Right lobe of liver (tissue), 6 donors: ENCODE results near the gene RIMS4. TPM values are rescaled to one million over a fixed set of nuclear protein-coding genes. Genes with fewer than 3 reads are reported as not detected.
A peak's percentile ranks its signal among the peaks of the same experiment; 100 is the strongest.

ENCODE experiments used
- ATAC-seq, 4 donors: fragments of 200-7000 bp; cut with Tn5 transposase; one replicate each; pipeline ENCODE4 v1.9.1; 2020; ENCODE audit warnings: mild to moderate bottlenecking in 4 of 4, moderate library complexity in 4 of 4
- DNase-seq, 3 donors: peaks; one replicate each; pipeline ENCODE4 v3.0.0-alpha.2; 2020
- H3K27ac ChIP-seq, 3 donors: fragments of 200-600 bp; one replicate each; pipeline ENCODE4 v1.8.0; 2022
- H3K27me3 ChIP-seq, 2 donors: fragments of 200-600 bp; one replicate each; pipeline ENCODE4 v1.8.0; 2022
- H3K36me3 ChIP-seq, 4 donors: fragments of 200-600 bp; sonication (generic) in 1 of 4; one replicate each; pipeline versions ENCODE4 v1.5.1 to v1.8.0; 2017 to 2022; ENCODE audit warnings: control low read depth in 1 of 4
- H3K4me1 ChIP-seq, 4 donors: fragments of 200-600 bp; sonication (generic) in 1 of 4; one replicate each; pipeline versions ENCODE4 v1.5.1 to v1.8.0; 2017 to 2022; ENCODE audit warnings: control low read depth in 1 of 4
- H3K4me3 ChIP-seq, 3 donors: fragments of 200-600 bp; one replicate each; pipeline ENCODE4 v1.8.0; 2022
- H3K9me3 ChIP-seq, 4 donors: fragments of 200-600 bp; sonication (generic) in 1 of 4; one replicate each; pipeline versions ENCODE4 v1.5.1 to v1.8.0; 2017 to 2022; ENCODE audit warnings: control low read depth in 1 of 4
- CTCF ChIP-seq, 4 donors: fragments of 200-600 bp in 3 of 4; fragments of 450-650 bp in 1 of 4; IDR thresholded peaks; one replicate each; pipeline versions ENCODE4 v1.5.1 to v1.8.0; 2016 to 2022; ENCODE audit warnings: antibody characterized with exemption in 4 of 4, mild to moderate bottlenecking in 2 of 4
- POLR2A ChIP-seq: fragments of 450-650 bp; IDR thresholded peaks from one replicate; pipeline ENCODE4 v1.6.1; 2017; ENCODE audit warnings: antibody characterized with exemption, mild to moderate bottlenecking
- WGBS: methylation state at CpG from one replicate; pipeline ENCODE4 v1.1.6; 2018; ENCODE audit warnings: low coverage, low lambda C conversion rate; ENCODE audit not compliant: insufficient coverage; ENCODE audit errors: missing lambda C conversion rate; 5-methylcytosine and 5-hydroxymethylcytosine counted together
- intact Hi-C, 2 donors: fragments of 100-400 bp; cut with DNase I; formaldehyde crosslinking; loops; one replicate each; pipeline versions ENCODE4 v1.11.2 to v1.14.1; 2022
- total RNA-seq, 6 experiments: library from RNA; depleted of rRNA in 2 of 6; stranded (reverse); fragments of >200 nt in 2 of 6; fragmentation: NEBNext Ultra II Directional in 3 of 6; extraction: Animal tissue kit (Norgen Biotek cat#: 25700) in 3 of 6; gene quantifications; one replicate each; pipeline versions ENCODE4 v1.1.0 to v1.2.4, GENCODE V29; 2016 to 2023
- donor health status: DM: no; HTN: yes; CAD: no.
- donor health status: DM: no; HTN: no; CAD: no.
- donor health status: DM: no; HTN: no; CAD: no.
- donor health status: DM: no; HTN: yes; CAD: no.
- donor health status: DM: no; HTN: yes; CAD: no.

The RIMS4 gene
- total RNA-seq, 6 experiments from 2014 or later = not detected

GRCh38 chr20:44748005-44748370 is 62.4 kb downstream of the RIMS4 start:
- TF ChIP-seq CTCF (IDR thresholded peaks at IDR 0.05) = no peak
- Histone ChIP-seq H3K27ac (no peak overlapping the region), H3K27me3 (peaks cover 0 to 4% of the 10 kb centered on the region in 2 donors), H3K9me3 (no peaks in the 10 kb centered on the region), H3K36me3 (no peaks in the 10 kb centered on the region), H3K4me1 (peaks cover 0 to 19% (median 4%) of the 10 kb centered on the region in 4 donors), H3K4me3 (no peak overlapping the region)
- WGBS = 73% methylated on average over 3 of the region's 3 CpGs
- intact Hi-C loops = no loop called here
- ATAC-seq = no peak
- no peak for DNase-seq

GRCh38 chr20:44747166-44748004 is 63.0 kb downstream of the RIMS4 start:
- H3K9me3 ChIP-seq = no peaks in the 10 kb centered on the region
- no peak overlapping the region for H3K4me3 ChIP-seq
- no peaks in the 10 kb centered on the region for H3K36me3 ChIP-seq
- TF ChIP-seq CTCF (IDR thresholded peaks at IDR 0.05) (peak; percentile 37 to 62 (median 58)), POLR2A (no peak)
- DNase-seq = peak in 2 of 3 donors; percentile 37 to 61
- peaks cover 0 to 4% of the 10 kb centered on the region in 2 donors for H3K27me3 ChIP-seq
- peaks cover 0 to 19% (median 4%) of the 10 kb centered on the region in 4 donors for H3K4me1 ChIP-seq
- 17% methylated on average over 4 of the region's 5 CpGs for WGBS
- H3K27ac ChIP-seq = no peak overlapping the region
- intact Hi-C loops = no loop called here
- ATAC-seq = peak; percentile 46 to 68 (median 58)

GRCh38 chr20:44746367-44747165 is 63.8 kb downstream of the RIMS4 start:
- no peak for DNase-seq
- 13% methylated on average over 11 of the region's 12 CpGs for WGBS
- TF ChIP-seq POLR2A = no peak
- no peak for TF ChIP-seq CTCF (IDR thresholded peaks at IDR 0.05)

GRCh38 chr20:44745598-44746366 is 64.6 kb downstream of the RIMS4 start, which contains the start of gene KCNK15:
TSS of gene KCNK15 (plus strand) at chr20:44745865. CDS start at chr20:44745911, 46 bp downstream.
- intact Hi-C loops = no loop called here

More at GRCh38 chr20:44746367-44747165, 63.8 kb downstream of the RIMS4 start:
- Histone ChIP-seq H3K27me3 (peaks cover 0 to 4% of the 10 kb centered on the region in 2 donors), H3K4me1 (peaks cover 0 to 19% (median 4%) of the 10 kb centered on the region in 4 donors), H3K36me3 (no peaks in the 10 kb centered on the region), H3K27ac (no peak overlapping the region), H3K4me3 (peak overlapping the region; percentile 29 to 43 (median 37)), H3K9me3 (no peaks in the 10 kb centered on the region)
- intact Hi-C loops = no loop called here
- no peak for ATAC-seq

More at GRCh38 chr20:44745598-44746366, 64.6 kb downstream of the RIMS4 start, which contains the start of gene KCNK15:
- TF ChIP-seq POLR2A (no peak), CTCF (IDR thresholded peaks at IDR 0.05) (no peak)
- Histone ChIP-seq H3K27me3 (peaks cover 0 to 4% of the 10 kb centered on the region in 2 donors), H3K9me3 (no peaks in the 10 kb centered on the region), H3K4me3 (peak within 1 kb of the TSS; percentile 29 to 43 (median 37)), H3K27ac (no peak within 1 kb of the TSS), H3K36me3 (no peaks in the 10 kb centered on the region), H3K4me1 (peaks cover 0 to 19% (median 4%) of the 10 kb centered on the region in 4 donors)
- peak; percentile 48 to 58 (median 52) for ATAC-seq
- DNase-seq = peak in 1 of 3 donors; percentile 44
- WGBS = 7% methylated on average over 15 of the region's 81 CpGs
